Measurements from ENCODE around the gene GRB10. TPM values are rescaled to one million over a fixed set of nuclear protein-coding genes. Genes with fewer than 3 reads are reported as not detected.

The GRB10 gene
- total and polyA plus RNA-seq, 2 experiments from 2014 or later = 35.0 to 154 TPM

DNA sequence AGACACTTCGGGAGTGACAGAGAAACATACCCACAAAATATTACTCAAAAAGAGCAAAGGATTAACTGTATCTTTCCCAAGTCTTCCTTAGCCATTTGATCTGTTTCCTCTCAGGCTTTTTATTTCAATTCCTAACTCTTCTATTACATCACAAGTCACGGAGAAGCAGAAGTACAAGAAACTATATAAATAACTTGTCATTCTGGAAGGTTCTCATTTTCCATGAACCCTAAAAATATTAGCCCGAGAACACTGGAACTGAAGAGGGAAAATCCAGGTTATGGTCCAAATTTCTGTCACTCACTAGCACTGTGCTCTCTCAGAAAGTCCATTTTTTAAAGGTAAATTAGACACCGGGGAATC, 98.0 kb downstream of the GRB10 start:
- H4K20me1 ChIP-seq (replicated peaks; ENCODE audit: insufficient read depth) = peaks cover 31% of the 10 kb centered on the region
- ATAC-seq = no peak

DNA sequence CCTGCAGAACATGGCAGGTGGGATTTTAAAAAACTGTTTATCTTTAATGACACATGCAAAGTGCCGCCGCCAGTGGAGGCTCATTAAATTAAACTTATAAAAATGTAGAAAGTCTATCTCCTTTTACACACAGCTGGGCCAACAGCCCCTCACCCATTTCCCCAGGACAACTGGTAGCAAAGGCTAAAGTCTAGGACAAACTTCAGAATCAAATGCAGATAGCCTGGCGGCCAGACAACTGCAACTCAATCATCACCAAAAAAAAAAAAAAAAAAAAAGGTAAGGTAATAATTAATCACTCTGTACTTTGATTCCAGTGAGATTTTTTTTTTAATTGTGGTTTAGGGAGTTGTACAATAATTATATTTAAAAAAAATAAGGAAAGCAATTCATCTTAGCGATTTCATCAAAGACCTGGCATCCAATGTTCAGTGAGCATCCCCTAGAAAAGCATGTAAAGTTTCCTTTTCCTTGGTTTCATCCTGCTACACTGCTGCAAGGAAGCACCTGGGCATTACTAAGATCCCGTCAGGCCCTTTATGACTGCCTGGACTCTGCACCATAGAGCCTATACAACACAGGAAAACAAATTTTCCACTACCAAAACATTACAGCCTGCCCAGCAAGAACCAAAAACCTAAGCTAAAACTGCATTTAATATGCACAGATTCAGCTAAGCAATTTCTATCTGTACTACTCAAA, 98.5 kb downstream of the GRB10 start:
- Histone ChIP-seq H3K27ac (ENCODE audit: low read depth) (no peak overlapping the region), H2AFZ (no peak overlapping the region), H4K20me1 (replicated peaks; ENCODE audit: insufficient read depth) (peaks cover 26% of the 10 kb centered on the region), H3F3A (replicated peaks; ENCODE audit: low read depth) (no peaks in the 10 kb centered on the region), H3K36me3 (ENCODE audit: insufficient read depth) (no peaks in the 10 kb centered on the region), H3K4me2 (no peak overlapping the region), H3K9me2 (ENCODE audit: insufficient read depth) (no peaks in the 10 kb centered on the region), H3K79me2 (replicated peaks; ENCODE audit: insufficient read depth) (peaks cover 89% of the 10 kb centered on the region), H3K4me3 (no peak overlapping the region), H3K27me3 (ENCODE audit: insufficient read depth) (no peaks in the 10 kb centered on the region), H3K4me1 (ENCODE audit: insufficient read depth) (peaks cover 24% of the 10 kb centered on the region)
- DNase-seq (ENCODE audit: low spot score) (no peak), ATAC-seq (no peak)
- H3K27ac Mint-ChIP-seq = no peak overlapping the region
- H3K27me3 Mint-ChIP-seq (ENCODE audit: insufficient read depth, low read depth, poor library complexity) = peaks cover 4% of the 10 kb centered on the region
- peaks cover 41% of the 10 kb centered on the region for H3K4me1 Mint-ChIP-seq
- peaks cover 31% of the 10 kb centered on the region for H3K36me3 Mint-ChIP-seq (ENCODE audit: low read depth)
- no peaks in the 10 kb centered on the region for H3K9me3 Mint-ChIP-seq
- no peak overlapping the region for H3K4me3 Mint-ChIP-seq
- no peak for TF ChIP-seq EZH2phosphoT487 (IDR thresholded peaks at IDR 0.05; ENCODE audit: unreplicated experiment)
- TF ChIP-seq ZNF114 (CRISPR knock-in tag; IDR thresholded peaks at IDR 0.05) = no peak
- TF ChIP-seq POLR2AphosphoS5 (IDR thresholded peaks at IDR 0.05; ENCODE audit: low read depth) = no peak
- TF ChIP-seq, protein P1, sequence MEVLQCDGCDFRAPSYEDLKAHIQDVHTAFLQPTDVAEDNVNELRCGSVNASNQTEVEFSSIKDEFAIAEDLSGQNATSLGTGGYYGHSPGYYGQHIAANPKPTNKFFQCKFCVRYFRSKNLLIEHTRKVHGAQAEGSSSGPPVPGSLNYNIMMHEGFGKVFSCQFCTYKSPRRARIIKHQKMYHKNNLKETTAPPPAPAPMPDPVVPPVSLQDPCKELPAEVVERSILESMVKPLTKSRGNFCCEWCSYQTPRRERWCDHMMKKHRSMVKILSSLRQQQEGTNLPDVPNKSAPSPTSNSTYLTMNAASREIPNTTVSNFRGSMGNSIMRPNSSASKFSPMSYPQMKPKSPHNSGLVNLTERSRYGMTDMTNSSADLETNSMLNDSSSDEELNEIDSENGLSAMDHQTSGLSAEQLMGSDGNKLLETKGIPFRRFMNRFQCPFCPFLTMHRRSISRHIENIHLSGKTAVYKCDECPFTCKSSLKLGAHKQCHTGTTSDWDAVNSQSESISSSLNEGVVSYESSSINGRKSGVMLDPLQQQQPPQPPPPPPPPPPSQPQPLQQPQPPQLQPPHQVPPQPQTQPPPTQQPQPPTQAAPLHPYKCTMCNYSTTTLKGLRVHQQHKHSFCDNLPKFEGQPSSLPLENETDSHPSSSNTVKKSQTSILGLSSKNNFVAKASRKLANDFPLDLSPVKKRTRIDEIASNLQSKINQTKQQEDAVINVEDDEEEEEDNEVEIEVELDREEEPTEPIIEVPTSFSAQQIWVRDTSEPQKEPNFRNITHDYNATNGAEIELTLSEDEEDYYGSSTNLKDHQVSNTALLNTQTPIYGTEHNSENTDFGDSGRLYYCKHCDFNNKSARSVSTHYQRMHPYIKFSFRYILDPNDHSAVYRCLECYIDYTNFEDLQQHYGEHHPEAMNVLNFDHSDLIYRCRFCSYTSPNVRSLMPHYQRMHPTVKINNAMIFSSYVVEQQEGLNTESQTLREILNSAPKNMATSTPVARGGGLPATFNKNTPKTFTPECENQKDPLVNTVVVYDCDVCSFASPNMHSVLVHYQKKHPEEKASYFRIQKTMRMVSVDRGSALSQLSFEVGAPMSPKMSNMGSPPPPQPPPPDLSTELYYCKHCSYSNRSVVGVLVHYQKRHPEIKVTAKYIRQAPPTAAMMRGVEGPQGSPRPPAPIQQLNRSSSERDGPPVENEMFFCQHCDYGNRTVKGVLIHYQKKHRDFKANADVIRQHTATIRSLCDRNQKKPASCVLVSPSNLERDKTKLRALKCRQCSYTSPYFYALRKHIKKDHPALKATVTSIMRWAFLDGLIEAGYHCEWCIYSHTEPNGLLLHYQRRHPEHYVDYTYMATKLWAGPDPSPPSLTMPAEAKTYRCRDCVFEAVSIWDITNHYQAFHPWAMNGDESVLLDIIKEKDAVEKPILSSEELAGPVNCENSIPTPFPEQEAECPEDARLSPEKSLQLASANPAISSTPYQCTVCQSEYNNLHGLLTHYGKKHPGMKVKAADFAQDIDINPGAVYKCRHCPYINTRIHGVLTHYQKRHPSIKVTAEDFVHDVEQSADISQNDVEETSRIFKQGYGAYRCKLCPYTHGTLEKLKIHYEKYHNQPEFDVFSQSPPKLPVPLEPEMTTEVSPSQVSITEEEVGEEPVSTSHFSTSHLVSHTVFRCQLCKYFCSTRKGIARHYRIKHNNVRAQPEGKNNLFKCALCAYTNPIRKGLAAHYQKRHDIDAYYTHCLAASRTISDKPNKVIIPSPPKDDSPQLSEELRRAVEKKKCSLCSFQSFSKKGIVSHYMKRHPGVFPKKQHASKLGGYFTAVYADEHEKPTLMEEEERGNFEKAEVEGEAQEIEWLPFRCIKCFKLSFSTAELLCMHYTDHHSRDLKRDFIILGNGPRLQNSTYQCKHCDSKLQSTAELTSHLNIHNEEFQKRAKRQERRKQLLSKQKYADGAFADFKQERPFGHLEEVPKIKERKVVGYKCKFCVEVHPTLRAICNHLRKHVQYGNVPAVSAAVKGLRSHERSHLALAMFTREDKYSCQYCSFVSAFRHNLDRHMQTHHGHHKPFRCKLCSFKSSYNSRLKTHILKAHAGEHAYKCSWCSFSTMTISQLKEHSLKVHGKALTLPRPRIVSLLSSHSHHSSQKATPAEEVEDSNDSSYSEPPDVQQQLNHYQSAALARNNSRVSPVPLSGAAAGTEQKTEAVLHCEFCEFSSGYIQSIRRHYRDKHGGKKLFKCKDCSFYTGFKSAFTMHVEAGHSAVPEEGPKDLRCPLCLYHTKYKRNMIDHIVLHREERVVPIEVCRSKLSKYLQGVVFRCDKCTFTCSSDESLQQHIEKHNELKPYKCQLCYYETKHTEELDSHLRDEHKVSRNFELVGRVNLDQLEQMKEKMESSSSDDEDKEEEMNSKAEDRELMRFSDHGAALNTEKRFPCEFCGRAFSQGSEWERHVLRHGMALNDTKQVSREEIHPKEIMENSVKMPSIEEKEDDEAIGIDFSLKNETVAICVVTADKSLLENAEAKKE (CRISPR knock-in tag; IDR thresholded peaks at IDR 0.05) = no peak
- TF ChIP-seq CREB1 (CRISPR knock-in tag; IDR thresholded peaks at IDR 0.05; ENCODE audit: low read depth) = no peak
- TF ChIP-seq JUNB (IDR thresholded peaks at IDR 0.05; ENCODE audit: unreplicated experiment) = no peak
- TF ChIP-seq, protein P2, sequence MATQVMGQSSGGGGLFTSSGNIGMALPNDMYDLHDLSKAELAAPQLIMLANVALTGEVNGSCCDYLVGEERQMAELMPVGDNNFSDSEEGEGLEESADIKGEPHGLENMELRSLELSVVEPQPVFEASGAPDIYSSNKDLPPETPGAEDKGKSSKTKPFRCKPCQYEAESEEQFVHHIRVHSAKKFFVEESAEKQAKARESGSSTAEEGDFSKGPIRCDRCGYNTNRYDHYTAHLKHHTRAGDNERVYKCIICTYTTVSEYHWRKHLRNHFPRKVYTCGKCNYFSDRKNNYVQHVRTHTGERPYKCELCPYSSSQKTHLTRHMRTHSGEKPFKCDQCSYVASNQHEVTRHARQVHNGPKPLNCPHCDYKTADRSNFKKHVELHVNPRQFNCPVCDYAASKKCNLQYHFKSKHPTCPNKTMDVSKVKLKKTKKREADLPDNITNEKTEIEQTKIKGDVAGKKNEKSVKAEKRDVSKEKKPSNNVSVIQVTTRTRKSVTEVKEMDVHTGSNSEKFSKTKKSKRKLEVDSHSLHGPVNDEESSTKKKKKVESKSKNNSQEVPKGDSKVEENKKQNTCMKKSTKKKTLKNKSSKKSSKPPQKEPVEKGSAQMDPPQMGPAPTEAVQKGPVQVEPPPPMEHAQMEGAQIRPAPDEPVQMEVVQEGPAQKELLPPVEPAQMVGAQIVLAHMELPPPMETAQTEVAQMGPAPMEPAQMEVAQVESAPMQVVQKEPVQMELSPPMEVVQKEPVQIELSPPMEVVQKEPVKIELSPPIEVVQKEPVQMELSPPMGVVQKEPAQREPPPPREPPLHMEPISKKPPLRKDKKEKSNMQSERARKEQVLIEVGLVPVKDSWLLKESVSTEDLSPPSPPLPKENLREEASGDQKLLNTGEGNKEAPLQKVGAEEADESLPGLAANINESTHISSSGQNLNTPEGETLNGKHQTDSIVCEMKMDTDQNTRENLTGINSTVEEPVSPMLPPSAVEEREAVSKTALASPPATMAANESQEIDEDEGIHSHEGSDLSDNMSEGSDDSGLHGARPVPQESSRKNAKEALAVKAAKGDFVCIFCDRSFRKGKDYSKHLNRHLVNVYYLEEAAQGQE (IDR thresholded peaks at IDR 0.05; ENCODE audit: unreplicated experiment) = no peak

More for the DNA sequence above, 98.0 kb downstream of the GRB10 start:
- no peak overlapping the region for H2AFZ ChIP-seq
- no peaks in the 10 kb centered on the region for H3K9me2 ChIP-seq (ENCODE audit: insufficient read depth)
- H3K36me3 ChIP-seq (ENCODE audit: insufficient read depth) = 0 out of 2 replicates have a peak, but pooled peaks cover 3% of the 10 kb centered on the region
- TF ChIP-seq, protein P3, sequence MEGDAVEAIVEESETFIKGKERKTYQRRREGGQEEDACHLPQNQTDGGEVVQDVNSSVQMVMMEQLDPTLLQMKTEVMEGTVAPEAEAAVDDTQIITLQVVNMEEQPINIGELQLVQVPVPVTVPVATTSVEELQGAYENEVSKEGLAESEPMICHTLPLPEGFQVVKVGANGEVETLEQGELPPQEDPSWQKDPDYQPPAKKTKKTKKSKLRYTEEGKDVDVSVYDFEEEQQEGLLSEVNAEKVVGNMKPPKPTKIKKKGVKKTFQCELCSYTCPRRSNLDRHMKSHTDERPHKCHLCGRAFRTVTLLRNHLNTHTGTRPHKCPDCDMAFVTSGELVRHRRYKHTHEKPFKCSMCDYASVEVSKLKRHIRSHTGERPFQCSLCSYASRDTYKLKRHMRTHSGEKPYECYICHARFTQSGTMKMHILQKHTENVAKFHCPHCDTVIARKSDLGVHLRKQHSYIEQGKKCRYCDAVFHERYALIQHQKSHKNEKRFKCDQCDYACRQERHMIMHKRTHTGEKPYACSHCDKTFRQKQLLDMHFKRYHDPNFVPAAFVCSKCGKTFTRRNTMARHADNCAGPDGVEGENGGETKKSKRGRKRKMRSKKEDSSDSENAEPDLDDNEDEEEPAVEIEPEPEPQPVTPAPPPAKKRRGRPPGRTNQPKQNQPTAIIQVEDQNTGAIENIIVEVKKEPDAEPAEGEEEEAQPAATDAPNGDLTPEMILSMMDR (conservative IDR thresholded peaks at IDR 0.05; ENCODE audit: low read depth in 2 of 2) = no peak
- no peak for TF ChIP-seq POLR2AphosphoS5 (IDR thresholded peaks at IDR 0.05; ENCODE audit: low read depth)
- peaks cover 91% of the 10 kb centered on the region for H3K79me2 ChIP-seq (replicated peaks; ENCODE audit: insufficient read depth)
- no peaks in the 10 kb centered on the region for H3F3A ChIP-seq (replicated peaks; ENCODE audit: low read depth)
- Mint-ChIP-seq H3K9me3 (no peaks in the 10 kb centered on the region), H3K27ac (no peak overlapping the region), H3K27me3 (ENCODE audit: insufficient read depth, low read depth, poor library complexity) (peaks cover 4% of the 10 kb centered on the region), H3K36me3 (ENCODE audit: low read depth) (peaks cover 37% of the 10 kb centered on the region), H3K4me3 (no peak overlapping the region), H3K4me1 (peaks cover 37% of the 10 kb centered on the region)
- no peak overlapping the region for H3K27ac ChIP-seq (ENCODE audit: low read depth)
- no peak for DNase-seq (ENCODE audit: low spot score)
- H3K4me1 ChIP-seq (ENCODE audit: insufficient read depth) = peaks cover 24% of the 10 kb centered on the region
- H3K4me2 ChIP-seq = no peak overlapping the region
- H3K4me3 ChIP-seq = no peak overlapping the region
- H3K27me3 ChIP-seq (ENCODE audit: insufficient read depth) = no peaks in the 10 kb centered on the region

Data from GM23338 (cell line).